Stimulated activated memory B cell treated with anti-CD40 and anti-IgM and Interleukin-4, amounts not matched to agents 10 μg/mL and 1 μg/mL and 100 μg/mL, for 72 hours (primary cell): Measurements from ENCODE around the gene RPLP2.
A peak's percentile ranks its signal among the peaks of the same experiment; 100 is the strongest.

Experiments
- ATAC-seq: fragments of 150-1000 bp; cut with Tn5 transposase; 2 replicates; pipeline ENCODE4 v1.10.0; 2021
- H3K27ac Mint-ChIP-seq: one replicate; pipeline ENCODE4 v1.8.0; 2022; ENCODE audit warnings: mild to moderate bottlenecking, mixed read lengths
- H3K27me3 Mint-ChIP-seq: one replicate; pipeline ENCODE4 v1.8.0; 2022; ENCODE audit warnings: mixed read lengths
- H3K36me3 Mint-ChIP-seq: one replicate; pipeline ENCODE4 v1.8.0; 2022; ENCODE audit warnings: mixed read lengths
- H3K4me1 Mint-ChIP-seq: one replicate; pipeline ENCODE4 v1.8.0; 2022; ENCODE audit warnings: mixed read lengths
- H3K4me3 Mint-ChIP-seq: one replicate; pipeline ENCODE4 v1.8.0; 2022; ENCODE audit warnings: mild to moderate bottlenecking, moderate library complexity, mixed read lengths
- H3K9me3 Mint-ChIP-seq: one replicate; pipeline ENCODE4 v1.8.0; 2022; ENCODE audit warnings: mixed read lengths

RPLP2 gene

DNA sequence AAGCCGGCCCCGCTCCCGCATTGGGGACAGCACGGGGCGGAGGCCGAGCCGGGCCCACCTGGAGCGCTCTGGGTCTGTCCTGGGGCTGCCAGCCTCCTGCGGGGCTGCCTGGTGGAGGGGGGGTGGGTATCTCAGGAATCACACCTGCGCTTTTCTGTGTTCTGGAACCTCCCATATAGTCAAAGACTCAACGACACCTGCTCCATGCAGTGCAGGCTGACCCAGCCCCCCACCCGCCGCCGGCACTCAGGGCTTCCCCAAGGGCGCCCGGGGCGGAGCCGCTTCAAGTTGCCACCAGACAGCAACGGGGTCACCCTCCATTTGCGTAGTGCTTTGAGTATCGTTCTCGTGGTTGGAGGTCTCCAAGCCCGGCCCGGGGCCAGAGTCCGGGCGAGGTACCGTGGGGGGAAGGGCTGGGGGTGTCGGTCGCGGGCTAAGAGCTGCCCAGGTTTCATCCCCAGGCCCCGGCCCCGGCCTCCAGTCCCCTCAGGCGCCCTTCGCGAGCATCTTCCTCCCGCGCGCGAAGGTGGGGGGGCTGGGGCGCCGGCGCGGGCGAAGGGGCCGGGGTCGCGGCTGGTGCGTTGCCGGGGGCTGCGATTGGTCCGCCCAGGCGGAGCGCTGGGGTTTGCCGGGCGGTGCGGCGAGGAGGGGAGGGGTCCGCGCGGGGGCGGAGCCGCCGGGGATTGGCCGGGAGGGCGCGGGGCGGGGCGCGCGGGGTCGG, 39.5 kb downstream of the RPLP2 start:
- H3K4me3 Mint-ChIP-seq = peak overlapping the region; percentile 78
- ATAC-seq = no peak
- H3K4me1 Mint-ChIP-seq = peaks cover 19% of the 10 kb centered on the region
- H3K27me3 Mint-ChIP-seq = peaks cover 56% of the 10 kb centered on the region
- no peak overlapping the region for H3K27ac Mint-ChIP-seq
- H3K36me3 Mint-ChIP-seq = no peaks in the 10 kb centered on the region
- no peaks in the 10 kb centered on the region for H3K9me3 Mint-ChIP-seq

GRCh38 chr11:849951-850774, 40.4 kb downstream of the RPLP2 start:
- peak; percentile 6 for ATAC-seq
- Mint-ChIP-seq H3K9me3 (no peaks in the 10 kb centered on the region), H3K36me3 (no peaks in the 10 kb centered on the region), H3K4me3 (peak overlapping the region; percentile 59), H3K27ac (no peak overlapping the region), H3K4me1 (peaks cover 12% of the 10 kb centered on the region), H3K27me3 (peaks cover 53% of the 10 kb centered on the region)

DNA sequence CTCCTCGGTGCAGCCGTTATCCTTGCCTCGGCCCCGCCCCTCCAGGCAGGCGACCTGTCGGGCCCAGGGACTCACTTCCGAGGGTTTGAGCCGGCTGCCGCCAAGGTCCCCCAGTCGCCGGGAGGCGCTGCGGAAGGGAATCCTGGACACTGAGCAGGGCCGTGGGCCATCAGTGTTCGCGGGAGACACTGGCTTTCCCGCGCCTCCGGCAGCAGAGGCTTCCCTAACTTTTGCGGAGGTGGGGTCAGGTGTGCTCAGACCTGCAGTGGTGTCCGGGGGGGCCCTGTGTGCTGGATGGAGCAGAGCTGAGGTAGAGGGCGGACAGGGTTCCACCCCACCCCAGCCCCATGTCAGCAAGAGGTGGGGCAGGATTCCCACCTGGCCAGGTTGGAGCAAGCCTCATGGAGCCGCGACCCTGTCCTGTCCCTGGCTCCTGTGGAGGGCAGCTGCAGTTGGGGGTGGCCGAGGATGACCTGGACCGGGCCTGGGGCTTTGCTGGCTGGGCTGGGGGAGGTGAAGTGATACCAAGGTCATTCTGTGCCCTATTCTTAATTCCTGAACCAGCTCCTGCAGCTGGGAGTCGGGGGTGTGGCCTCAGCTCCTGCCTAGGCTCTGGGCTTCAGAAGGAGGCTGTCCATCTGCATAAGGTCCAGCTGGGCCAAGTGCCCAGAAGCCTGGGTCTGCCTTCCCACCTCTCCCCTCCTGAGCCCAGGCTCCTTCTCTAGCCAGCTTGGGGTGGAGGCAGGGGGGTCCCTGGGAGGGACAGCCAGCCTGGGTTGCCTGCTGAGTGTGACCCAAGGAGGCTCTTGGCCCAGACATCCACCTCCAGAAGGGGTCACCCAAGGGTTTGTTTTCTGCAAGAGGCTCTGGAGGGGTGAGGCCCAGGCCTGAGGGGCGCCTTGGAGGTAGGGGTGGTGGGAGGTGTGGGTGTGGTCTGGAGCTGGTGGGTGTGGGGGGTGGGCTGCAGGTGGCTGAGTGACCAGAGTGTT, 41.3 kb downstream of the RPLP2 start:
- ATAC-seq = no peak
- H3K27ac Mint-ChIP-seq = no peak overlapping the region

DNA sequence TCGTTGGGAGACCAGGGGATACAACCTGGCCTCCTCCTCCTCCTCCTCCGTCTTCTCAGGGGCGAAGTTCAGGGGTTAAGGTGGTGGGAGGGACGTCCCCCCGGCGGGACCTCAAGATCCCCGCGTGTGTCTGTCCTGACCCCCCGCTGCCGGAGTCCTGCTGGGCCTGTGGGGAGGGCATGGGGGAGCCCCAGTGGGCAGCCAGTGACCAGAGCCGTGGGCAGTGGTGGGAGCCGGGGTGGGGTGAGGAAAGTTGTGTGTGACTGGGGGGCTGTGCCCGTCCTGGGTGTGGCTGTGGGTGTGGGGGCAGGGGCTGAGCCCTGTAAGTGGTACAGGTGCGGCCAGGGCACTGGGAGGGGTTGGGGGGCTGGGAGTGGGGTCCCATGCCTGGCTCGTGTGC, 43.0 kb downstream of the RPLP2 start:
- no peak overlapping the region for H3K4me3 Mint-ChIP-seq
- no peak for ATAC-seq
- H3K9me3 Mint-ChIP-seq = no peaks in the 10 kb centered on the region
- H3K27ac Mint-ChIP-seq = no peak overlapping the region
- H3K36me3 Mint-ChIP-seq = no peaks in the 10 kb centered on the region
- peaks cover 64% of the 10 kb centered on the region for H3K27me3 Mint-ChIP-seq
- peaks cover 18% of the 10 kb centered on the region for H3K4me1 Mint-ChIP-seq

More for the DNA sequence above, 41.3 kb downstream of the RPLP2 start:
- Mint-ChIP-seq H3K27me3 (peaks cover 50% of the 10 kb centered on the region), H3K36me3 (no peaks in the 10 kb centered on the region), H3K9me3 (no peaks in the 10 kb centered on the region), H3K4me1 (peaks cover 12% of the 10 kb centered on the region), H3K4me3 (no peak overlapping the region)

DNA sequence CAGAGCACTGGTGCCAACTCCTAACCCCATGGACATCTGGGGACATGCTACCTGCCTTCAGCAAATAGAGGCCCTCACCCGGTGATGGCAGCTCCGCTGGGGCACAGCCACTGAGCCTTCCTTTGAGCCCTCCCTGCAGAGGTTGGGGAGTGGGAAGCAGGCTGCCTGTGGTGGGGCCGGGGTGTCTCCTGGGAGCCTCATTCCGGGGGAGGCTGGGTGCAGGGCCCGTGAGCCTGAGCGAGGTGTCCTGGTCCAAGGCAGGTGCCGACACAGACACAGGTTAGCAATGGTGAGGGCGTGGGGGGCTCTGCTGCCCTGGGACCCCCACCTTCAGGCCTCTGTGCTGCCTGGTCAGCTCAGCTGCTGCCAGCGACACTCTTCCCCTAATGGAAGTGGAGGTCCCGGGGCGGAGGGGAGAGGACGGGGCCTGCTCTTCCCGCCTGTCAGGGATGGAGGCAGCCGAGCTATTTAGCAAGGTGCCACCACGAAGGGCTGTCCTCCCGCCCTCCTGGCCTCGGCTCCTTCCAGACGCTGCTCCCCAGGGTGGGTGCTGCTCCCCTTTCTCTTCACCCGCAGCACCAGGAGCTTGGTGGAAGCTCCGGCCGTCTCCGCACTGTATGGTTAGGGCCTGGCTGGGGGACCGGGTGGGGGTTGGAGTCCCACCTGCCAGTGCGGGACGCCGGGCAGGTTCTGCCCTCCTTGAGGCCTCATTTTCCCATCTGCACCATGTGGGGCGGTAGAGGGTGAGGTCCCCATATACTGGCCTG, 44.1 kb downstream of the RPLP2 start:
- peaks cover 12% of the 10 kb centered on the region for H3K4me1 Mint-ChIP-seq
- H3K9me3 Mint-ChIP-seq = no peaks in the 10 kb centered on the region
- no peak for ATAC-seq
- no peaks in the 10 kb centered on the region for H3K36me3 Mint-ChIP-seq
- H3K27me3 Mint-ChIP-seq = peaks cover 68% of the 10 kb centered on the region
- no peak overlapping the region for H3K27ac Mint-ChIP-seq
- H3K4me3 Mint-ChIP-seq = no peak overlapping the region

DNA sequence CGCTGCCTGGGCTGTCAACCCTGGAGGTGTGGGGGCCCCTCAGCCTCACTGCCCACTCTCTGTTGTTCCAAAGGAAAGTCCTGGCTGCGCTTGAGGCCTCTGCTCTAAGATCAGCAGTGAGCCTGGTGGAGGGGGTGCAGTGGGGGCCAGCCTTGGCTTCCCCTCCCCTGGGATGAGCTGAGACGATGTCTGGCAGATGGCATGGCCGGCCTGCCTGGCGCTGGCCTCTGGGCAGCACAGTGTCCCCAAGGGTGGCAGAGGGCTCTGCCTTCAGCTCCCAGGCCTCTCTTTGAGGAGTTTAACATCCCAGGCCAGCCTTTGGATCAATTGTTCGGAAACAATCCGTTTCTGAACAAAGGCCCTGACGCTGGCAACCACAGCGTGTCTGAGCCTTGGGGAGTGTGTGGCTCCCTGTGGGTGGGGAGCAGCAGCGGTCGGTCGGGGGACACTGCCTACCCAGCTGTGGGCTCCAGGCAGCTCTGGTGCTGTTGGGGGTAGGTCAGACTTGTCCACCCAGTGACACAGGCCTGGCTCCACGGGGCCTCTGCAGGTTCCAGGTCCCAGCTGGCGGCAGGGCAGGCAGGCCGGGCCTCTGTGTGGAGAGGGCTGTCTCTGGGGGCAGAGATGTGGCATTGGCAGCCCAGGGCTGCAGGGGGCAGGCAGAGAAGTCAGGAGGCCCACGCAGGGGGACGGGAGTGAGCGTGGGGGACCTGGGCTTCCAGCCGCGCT, 45.0 kb downstream of the RPLP2 start:
- H3K9me3 Mint-ChIP-seq = no peaks in the 10 kb centered on the region
- H3K4me1 Mint-ChIP-seq = peaks cover 6% of the 10 kb centered on the region
- ATAC-seq = no peak
- H3K36me3 Mint-ChIP-seq = no peaks in the 10 kb centered on the region
- H3K4me3 Mint-ChIP-seq = no peak overlapping the region
- H3K27ac Mint-ChIP-seq = no peak overlapping the region
- H3K27me3 Mint-ChIP-seq = peaks cover 70% of the 10 kb centered on the region

GRCh38 chr11:855330-855674, 45.5 kb downstream of the RPLP2 start:
- Mint-ChIP-seq H3K4me1 (peaks cover 6% of the 10 kb centered on the region), H3K36me3 (no peaks in the 10 kb centered on the region), H3K9me3 (no peaks in the 10 kb centered on the region), H3K4me3 (no peak overlapping the region), H3K27me3 (peaks cover 75% of the 10 kb centered on the region), H3K27ac (no peak overlapping the region)
- ATAC-seq = no peak

DNA sequence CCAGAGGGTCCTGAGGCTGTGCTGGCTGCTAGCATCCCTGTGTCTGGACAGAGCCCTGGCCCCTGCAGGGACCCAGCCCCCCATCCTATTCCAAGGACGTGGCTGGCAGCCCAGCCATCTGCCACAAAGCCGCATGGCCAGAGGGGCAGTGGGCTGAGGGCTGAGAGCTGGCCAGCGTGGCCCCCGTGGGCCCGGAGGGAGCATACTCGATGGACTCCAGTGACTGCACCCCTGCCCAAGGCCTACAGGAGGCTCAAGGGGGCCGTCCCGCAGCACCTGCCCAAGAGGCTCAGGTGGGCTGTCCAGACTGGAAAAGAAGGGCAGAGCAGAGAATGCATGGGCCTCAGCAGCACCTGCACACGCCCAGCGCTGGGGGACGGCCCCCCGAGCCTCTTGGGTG, 46.0 kb downstream of the RPLP2 start:
- H3K36me3 Mint-ChIP-seq = no peaks in the 10 kb centered on the region
- peaks cover 76% of the 10 kb centered on the region for H3K27me3 Mint-ChIP-seq
- no peaks in the 10 kb centered on the region for H3K9me3 Mint-ChIP-seq
- H3K4me3 Mint-ChIP-seq = no peak overlapping the region
- no peak for ATAC-seq
- peaks cover 6% of the 10 kb centered on the region for H3K4me1 Mint-ChIP-seq
- no peak overlapping the region for H3K27ac Mint-ChIP-seq

- Mint-ChIP-seq H3K27me3 (peaks cover 76% of the 10 kb centered on the region), H3K36me3 (no peaks in the 10 kb centered on the region), H3K27ac (no peak overlapping the region), H3K4me1 (peaks cover 6% of the 10 kb centered on the region), H3K4me3 (no peak overlapping the region), H3K9me3 (no peaks in the 10 kb centered on the region)
- ATAC-seq = no peak
Measured at GRCh38 chr11:856397-856796, 46.6 kb downstream of the RPLP2 start.

DNA sequence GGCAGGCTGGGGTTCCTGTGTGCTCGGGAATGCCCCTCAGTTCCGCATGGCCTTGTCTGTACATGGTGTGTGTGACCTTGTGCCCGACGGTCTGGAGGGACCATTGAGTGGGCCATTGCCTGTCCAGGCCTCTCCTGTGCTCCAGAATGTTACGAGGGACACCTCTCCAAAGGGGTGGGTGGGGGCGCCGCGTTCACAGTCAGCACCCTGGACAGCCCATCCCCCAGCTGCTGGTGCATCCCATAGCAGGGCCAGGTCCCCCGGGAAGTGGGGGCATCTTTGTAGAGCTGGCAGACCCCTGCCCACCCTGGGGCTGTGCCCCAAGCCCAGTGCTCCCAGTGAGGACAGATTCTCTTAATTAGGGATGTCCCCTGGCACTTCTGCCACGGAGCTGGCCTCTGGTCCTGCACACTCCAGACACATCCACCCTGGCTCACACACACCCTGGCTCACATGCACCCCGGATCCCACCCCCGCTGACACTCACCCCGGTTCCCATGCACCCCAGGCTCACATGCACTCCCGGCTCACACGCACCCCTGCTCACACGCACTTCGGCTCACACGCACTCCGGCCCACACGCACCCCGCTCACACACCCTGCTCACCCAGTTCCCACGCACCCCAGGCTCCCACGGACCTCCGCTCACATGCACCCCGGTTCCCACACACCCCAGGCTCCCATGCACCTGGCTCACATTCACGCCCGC, 48.4 kb downstream of the RPLP2 start:
- H3K36me3 Mint-ChIP-seq = no peaks in the 10 kb centered on the region
- H3K9me3 Mint-ChIP-seq = no peaks in the 10 kb centered on the region
- H3K27me3 Mint-ChIP-seq = peaks cover 72% of the 10 kb centered on the region
- H3K4me3 Mint-ChIP-seq = no peak overlapping the region
- H3K27ac Mint-ChIP-seq = no peak overlapping the region
- peaks cover 6% of the 10 kb centered on the region for H3K4me1 Mint-ChIP-seq
- no peak for ATAC-seq

DNA sequence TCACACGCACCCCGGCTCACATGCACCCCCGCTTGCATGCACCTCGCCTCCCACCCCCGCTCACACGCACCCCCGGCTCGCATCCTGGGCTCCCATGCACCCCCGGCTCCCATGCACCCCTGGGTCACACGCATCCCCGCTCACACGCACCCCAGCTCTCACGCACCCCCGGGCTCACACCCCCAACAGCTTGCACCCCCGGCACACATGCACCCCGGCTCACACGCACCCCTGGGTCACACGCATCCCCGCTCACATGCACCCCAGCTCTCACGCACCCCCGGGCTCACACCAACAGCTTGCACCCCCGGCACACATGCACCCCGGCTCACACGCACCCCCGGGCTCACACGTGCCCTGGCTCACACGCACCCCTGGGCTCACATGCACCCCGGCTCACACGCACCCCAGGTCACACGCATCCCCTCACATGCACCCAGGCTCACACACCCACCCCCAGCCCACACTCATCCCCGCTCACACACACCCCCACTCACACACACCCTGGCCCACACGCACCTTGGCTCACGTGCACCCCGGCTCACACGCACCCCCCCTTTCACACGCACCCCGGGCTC, 49.1 kb downstream of the RPLP2 start:
- Mint-ChIP-seq H3K4me1 (peaks cover 6% of the 10 kb centered on the region), H3K36me3 (no peaks in the 10 kb centered on the region), H3K4me3 (no peak overlapping the region), H3K9me3 (no peaks in the 10 kb centered on the region), H3K27me3 (peaks cover 66% of the 10 kb centered on the region), H3K27ac (no peak overlapping the region)
- ATAC-seq = peak; percentile 25

DNA sequence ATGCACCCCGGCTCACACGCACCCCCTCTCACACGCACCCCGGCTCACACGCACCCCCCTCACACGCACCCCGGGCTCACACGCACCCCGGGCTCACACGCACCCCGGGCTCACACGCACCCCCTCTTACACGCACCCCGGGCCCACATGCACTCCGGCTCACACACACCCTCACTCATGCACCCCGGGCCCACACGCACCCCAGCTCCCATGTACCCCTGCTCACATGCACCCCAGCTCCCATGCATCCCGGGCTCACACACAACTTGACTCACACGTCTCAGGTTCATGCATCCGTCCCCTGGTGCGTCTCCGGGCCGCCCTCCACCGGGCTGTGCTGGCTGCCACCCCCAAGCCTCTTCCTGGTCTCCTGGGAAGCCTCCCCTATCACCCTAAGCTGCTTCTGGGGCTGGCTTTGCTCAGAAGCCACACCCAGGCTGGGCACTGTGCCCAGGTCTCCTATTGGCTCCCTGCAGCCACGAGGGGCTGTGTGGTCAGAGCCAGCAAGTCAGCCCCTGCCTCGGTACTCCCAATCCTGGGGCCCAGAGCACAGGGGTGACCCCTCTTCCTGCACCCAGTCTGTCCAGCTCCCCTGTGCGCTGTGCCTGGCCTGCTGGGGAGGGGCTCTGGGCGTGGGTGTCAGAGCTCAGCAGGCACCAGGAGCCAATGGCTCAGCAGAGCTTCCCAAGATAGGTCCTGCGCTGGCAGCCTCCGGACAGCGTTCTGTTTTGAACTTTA, 49.8 kb downstream of the RPLP2 start:
- peaks cover 6% of the 10 kb centered on the region for H3K4me1 Mint-ChIP-seq
- no peaks in the 10 kb centered on the region for H3K9me3 Mint-ChIP-seq
- no peak for ATAC-seq
- H3K36me3 Mint-ChIP-seq = no peaks in the 10 kb centered on the region
- peaks cover 59% of the 10 kb centered on the region for H3K27me3 Mint-ChIP-seq
- H3K4me3 Mint-ChIP-seq = no peak overlapping the region
- no peak overlapping the region for H3K27ac Mint-ChIP-seq
